ENCODE measurements around the gene HTT-AS. TPM values are rescaled to one million over a fixed set of nuclear protein-coding genes. Genes with fewer than 3 reads are reported as not detected.

Gene HTT-AS
- total RNA-seq, 1 experiment from 2014 or later = not detected

DNA sequence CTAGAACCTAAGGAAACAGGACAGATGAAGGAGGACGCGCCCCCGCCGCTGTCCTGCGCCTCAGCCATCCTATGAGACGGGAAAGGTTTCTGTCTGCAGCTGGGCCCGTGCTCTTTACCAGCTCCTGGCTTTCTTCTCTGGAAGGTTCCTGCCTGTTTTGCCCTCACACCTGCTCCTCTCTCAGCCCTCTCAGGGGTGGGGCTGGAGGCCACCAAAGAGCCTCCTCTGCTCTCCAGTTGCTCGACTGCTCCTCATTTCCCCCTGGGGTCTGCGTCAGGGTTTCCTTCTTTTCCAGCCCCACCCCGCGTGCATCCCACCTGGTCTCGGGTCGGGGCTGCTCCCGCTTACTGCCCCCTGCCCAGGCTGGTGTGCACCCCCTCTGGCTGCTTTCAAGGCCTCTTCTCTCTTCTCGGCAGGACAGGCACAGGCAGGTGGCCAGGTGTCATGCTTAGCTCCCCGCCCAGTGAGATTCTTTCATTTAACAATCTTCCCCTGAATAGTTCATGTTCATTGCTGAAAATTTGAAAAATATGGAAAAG, 4.6 kb downstream of the HTT-AS start:
- no peaks in the 10 kb centered on the region for H3K4me1 Mint-ChIP-seq (ENCODE audit: low read depth, unreplicated experiment)
- DNase-seq = no peak
- TF ChIP-seq, protein P1, sequence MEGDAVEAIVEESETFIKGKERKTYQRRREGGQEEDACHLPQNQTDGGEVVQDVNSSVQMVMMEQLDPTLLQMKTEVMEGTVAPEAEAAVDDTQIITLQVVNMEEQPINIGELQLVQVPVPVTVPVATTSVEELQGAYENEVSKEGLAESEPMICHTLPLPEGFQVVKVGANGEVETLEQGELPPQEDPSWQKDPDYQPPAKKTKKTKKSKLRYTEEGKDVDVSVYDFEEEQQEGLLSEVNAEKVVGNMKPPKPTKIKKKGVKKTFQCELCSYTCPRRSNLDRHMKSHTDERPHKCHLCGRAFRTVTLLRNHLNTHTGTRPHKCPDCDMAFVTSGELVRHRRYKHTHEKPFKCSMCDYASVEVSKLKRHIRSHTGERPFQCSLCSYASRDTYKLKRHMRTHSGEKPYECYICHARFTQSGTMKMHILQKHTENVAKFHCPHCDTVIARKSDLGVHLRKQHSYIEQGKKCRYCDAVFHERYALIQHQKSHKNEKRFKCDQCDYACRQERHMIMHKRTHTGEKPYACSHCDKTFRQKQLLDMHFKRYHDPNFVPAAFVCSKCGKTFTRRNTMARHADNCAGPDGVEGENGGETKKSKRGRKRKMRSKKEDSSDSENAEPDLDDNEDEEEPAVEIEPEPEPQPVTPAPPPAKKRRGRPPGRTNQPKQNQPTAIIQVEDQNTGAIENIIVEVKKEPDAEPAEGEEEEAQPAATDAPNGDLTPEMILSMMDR (IDR thresholded peaks at IDR 0.05; ENCODE audit: unreplicated experiment) = no peak
- intact Hi-C loops (cut with micrococcal nuclease; ENCODE audit: unreplicated experiment) = no loop called here
- H3K27ac Mint-ChIP-seq (ENCODE audit: unreplicated experiment) = no peak overlapping the region
- no peak overlapping the region for H3K4me3 Mint-ChIP-seq (ENCODE audit: low read depth, unreplicated experiment)
- H3K9me3 Mint-ChIP-seq (ENCODE audit: low read depth, unreplicated experiment) = no peaks in the 10 kb centered on the region
- H3K27me3 Mint-ChIP-seq (ENCODE audit: unreplicated experiment) = peaks cover 14% of the 10 kb centered on the region
- BruUV-seq (replicated peaks) = no TSS peak
- peaks cover 7% of the 10 kb centered on the region for H3K36me3 Mint-ChIP-seq (ENCODE audit: insufficient read depth, unreplicated experiment)
- CTCF ChIA-PET = no interaction called here

DNA sequence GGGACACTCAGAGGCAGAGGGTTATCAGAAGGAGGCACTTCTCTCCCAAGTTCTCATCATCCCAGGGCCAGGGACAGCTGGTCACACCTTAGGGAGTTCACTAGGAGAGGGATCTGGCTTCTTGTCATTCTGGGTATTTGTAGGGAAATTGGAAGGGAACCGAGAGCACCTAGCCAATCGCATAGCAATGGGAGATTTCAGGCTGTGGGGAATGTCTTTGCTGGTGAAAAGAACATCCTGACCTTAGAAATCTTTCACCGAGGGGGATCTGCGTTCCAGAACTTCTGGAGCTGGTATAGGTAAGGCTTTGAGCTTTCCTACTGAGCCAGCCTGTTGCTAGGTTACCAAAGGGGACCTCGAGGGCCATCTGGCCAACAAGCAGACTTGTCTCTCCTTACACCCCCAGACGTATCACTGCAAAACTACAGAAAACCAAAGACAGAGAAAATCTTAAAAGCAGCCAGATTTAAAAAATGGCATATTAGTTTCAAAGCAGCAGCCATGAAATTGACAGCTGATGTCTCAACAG, 6.8 kb downstream of the HTT-AS start:
- H3K4me1 Mint-ChIP-seq (ENCODE audit: low read depth, unreplicated experiment) = no peaks in the 10 kb centered on the region
- CTCF ChIA-PET = no interaction called here
- intact Hi-C loops (cut with micrococcal nuclease; ENCODE audit: unreplicated experiment) = no loop called here

DNA sequence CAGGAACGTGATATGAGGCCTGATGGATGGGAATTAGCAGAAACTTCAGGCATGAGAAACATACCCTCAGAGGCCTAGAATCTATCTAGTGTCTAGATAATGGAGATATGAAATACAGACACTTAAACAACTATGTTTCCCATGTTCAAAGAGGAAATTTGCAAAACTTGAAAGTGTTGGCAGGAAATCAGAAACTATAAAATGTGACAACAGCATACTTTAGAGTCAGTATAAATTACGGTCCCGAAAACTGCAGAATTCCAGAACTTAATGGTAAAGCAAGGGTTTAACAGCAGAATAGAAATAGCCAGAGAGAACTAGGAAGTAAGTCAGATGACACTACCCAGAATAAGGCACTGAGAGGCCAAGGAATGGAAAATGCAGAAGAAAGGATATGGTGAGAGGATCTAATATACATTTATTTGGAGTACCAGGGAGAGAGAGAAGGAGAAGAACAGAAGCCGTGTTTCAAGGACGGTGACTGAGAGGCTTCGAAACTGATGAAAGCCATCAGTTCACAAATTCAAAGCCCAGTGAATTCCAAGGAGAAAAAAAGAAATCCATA, 7.4 kb downstream of the HTT-AS start:
- Mint-ChIP-seq H3K27ac (ENCODE audit: unreplicated experiment) (no peak overlapping the region), H3K36me3 (ENCODE audit: insufficient read depth, unreplicated experiment) (no peaks in the 10 kb centered on the region), H3K9me3 (ENCODE audit: low read depth, unreplicated experiment) (no peaks in the 10 kb centered on the region), H3K4me3 (ENCODE audit: low read depth, unreplicated experiment) (no peak overlapping the region), H3K27me3 (ENCODE audit: unreplicated experiment) (peaks cover 27% of the 10 kb centered on the region), H3K4me1 (ENCODE audit: low read depth, unreplicated experiment) (no peaks in the 10 kb centered on the region)
- CTCF ChIA-PET = no interaction called here
- TF ChIP-seq, protein P1 (IDR thresholded peaks at IDR 0.05; ENCODE audit: unreplicated experiment) = no peak
- intact Hi-C loops (cut with micrococcal nuclease; ENCODE audit: unreplicated experiment) = no loop called here
- BruUV-seq (replicated peaks) = no TSS peak
- no peak for DNase-seq

More for the DNA sequence above, 6.8 kb downstream of the HTT-AS start:
- H3K36me3 Mint-ChIP-seq (ENCODE audit: insufficient read depth, unreplicated experiment) = no peaks in the 10 kb centered on the region
- no peak for DNase-seq
- H3K27me3 Mint-ChIP-seq (ENCODE audit: unreplicated experiment) = peaks cover 26% of the 10 kb centered on the region
- TF ChIP-seq, protein P1 (IDR thresholded peaks at IDR 0.05; ENCODE audit: unreplicated experiment) = no peak
- no peak overlapping the region for H3K27ac Mint-ChIP-seq (ENCODE audit: unreplicated experiment)
- H3K4me3 Mint-ChIP-seq (ENCODE audit: low read depth, unreplicated experiment) = no peak overlapping the region
- no peaks in the 10 kb centered on the region for H3K9me3 Mint-ChIP-seq (ENCODE audit: low read depth, unreplicated experiment)
- no TSS peak for BruUV-seq (replicated peaks)

- no peaks in the 10 kb centered on the region for H3K9me3 Mint-ChIP-seq (ENCODE audit: low read depth, unreplicated experiment)
- H3K4me1 Mint-ChIP-seq (ENCODE audit: low read depth, unreplicated experiment) = no peaks in the 10 kb centered on the region
- H3K36me3 Mint-ChIP-seq (ENCODE audit: insufficient read depth, unreplicated experiment) = no peaks in the 10 kb centered on the region
- H3K27me3 Mint-ChIP-seq (ENCODE audit: unreplicated experiment) = peaks cover 35% of the 10 kb centered on the region
- no peak overlapping the region for H3K4me3 Mint-ChIP-seq (ENCODE audit: low read depth, unreplicated experiment)
- no TSS peak for BruUV-seq (replicated peaks)
- H3K27ac Mint-ChIP-seq (ENCODE audit: unreplicated experiment) = no peak overlapping the region
- CTCF ChIA-PET = interaction anchor here (1.4 kb wide), 1 partner anchor 10 kb away, joined by 4 read pairs; no protein-coding TSS in a partner anchor
- TF ChIP-seq, protein P1 (IDR thresholded peaks at IDR 0.05; ENCODE audit: unreplicated experiment) = no peak
- intact Hi-C loops (cut with micrococcal nuclease; ENCODE audit: unreplicated experiment) = no loop called here
- no peak for DNase-seq
Measured at GRCh38 chr4:3065551-3065950, 8.8 kb downstream of the HTT-AS start.
